HL-60/S4 treated with phorbol 12-myristate 13-acetate at 8.2 ng/mL for 4 days and 3 days (cell line): ENCODE data around the gene TRAM1L1.

ENCODE experiments used
- in situ Hi-C: fragments of 300-500 bp; cut with MboI; formaldehyde crosslinking; loops from 2 replicates; pipeline ENCODE4 v1.15.0; 2022; ENCODE audit warnings: low sequenced_read_pairs

The TRAM1L1 gene

GRCh38 chr4:117084866-117085701 is at the start of gene TRAM1L1:
Gene TRAM1L1 (minus strand): TSS chr4:117085576. CDS start chr4:117085393, 183 bp downstream.
- in situ Hi-C loops: no loop called here

- in situ Hi-C loops: no loop called here
Observed at GRCh38 chr4:117134386-117134785, 49.0 kb upstream of the TRAM1L1 start.

GRCh38 chr4:117096886-117097285 is 11.5 kb upstream of the TRAM1L1 start:
- in situ Hi-C loops: no loop called here

GRCh38 chr4:117096462-117096861 is 11.1 kb upstream of the TRAM1L1 start:
- in situ Hi-C loops: no loop called here

- in situ Hi-C loops: no loop called here
Observed at GRCh38 chr4:117093571-117093970, 8.2 kb upstream of the TRAM1L1 start.

GRCh38 chr4:117077760-117078159 is 7.6 kb downstream of the TRAM1L1 start:
- in situ Hi-C loops: no loop called here

- in situ Hi-C loops: no loop called here
Observed at GRCh38 chr4:117068120-117068519, 17.3 kb downstream of the TRAM1L1 start.

GRCh38 chr4:117063961-117064696 is 21.2 kb downstream of the TRAM1L1 start:
- in situ Hi-C loops: no loop called here

- in situ Hi-C loops: no loop called here
Observed at GRCh38 chr4:117042962-117043361, 42.4 kb downstream of the TRAM1L1 start.
